Stimulated activated naive B cell treated with anti-CD40 and anti-IgM and Interleukin-4, amounts not matched to agents 10 μg/mL and 1 μg/mL and 100 μg/mL, for 72 hours (primary cell): ENCODE measurements around the gene CCDC32.

Experiments
- ATAC-seq, 2 donors: fragments of 150-1000 bp; cut with Tn5 transposase; replicated peaks; 2 replicates each; pipeline ENCODE4 v1.10.0; 2021; ENCODE audit warnings: moderate library complexity in 1 of 2
- DNase-seq: peaks from one replicate; pipeline ENCODE4 v3.0.0; 2021
- H3K27ac Mint-ChIP-seq: one replicate; pipeline ENCODE4 v1.8.0; 2022; ENCODE audit warnings: mild to moderate bottlenecking, mixed read lengths
- H3K27me3 Mint-ChIP-seq, 2 donors: one replicate each; pipeline ENCODE4 v1.8.0; 2022; ENCODE audit warnings: mixed read lengths in 2 of 2
- H3K36me3 Mint-ChIP-seq, 2 donors: one replicate each; pipeline ENCODE4 v1.8.0; 2022; ENCODE audit warnings: mixed read lengths in 2 of 2, mild to moderate bottlenecking in 1 of 2
- H3K4me1 Mint-ChIP-seq, 2 donors: one replicate each; pipeline ENCODE4 v1.8.0; 2022; ENCODE audit warnings: mixed read lengths in 2 of 2, mild to moderate bottlenecking in 1 of 2
- H3K4me3 Mint-ChIP-seq, 2 donors: one replicate each; pipeline ENCODE4 v1.8.0; 2022; ENCODE audit warnings: mild to moderate bottlenecking in 2 of 2, mixed read lengths in 2 of 2, moderate library complexity in 1 of 2
- H3K9me3 Mint-ChIP-seq, 2 donors: one replicate each; pipeline ENCODE4 v1.8.0; 2022; ENCODE audit warnings: mixed read lengths in 2 of 2, mild to moderate bottlenecking in 1 of 2

The CCDC32 gene

DNA sequence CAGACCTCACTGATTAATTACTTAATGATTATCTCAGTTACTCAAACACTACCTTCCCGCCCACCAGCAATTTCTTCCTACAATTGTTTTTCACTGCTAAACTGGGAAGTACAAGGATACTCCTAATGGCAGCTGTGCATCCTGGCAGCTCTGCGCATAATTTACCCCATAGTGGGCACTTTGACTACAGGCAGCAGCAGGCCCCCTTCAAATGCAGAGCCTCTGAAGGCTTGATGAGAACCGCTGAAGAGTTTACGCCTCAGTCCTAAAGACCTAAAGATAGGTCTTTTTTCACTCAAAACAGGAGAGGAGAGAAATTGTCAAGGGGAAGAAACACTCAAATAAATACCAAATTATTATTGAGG lies 10.7 kb downstream of the CCDC32 start:
- DNase-seq (no peak), ATAC-seq (no peak)
- Mint-ChIP-seq H3K4me1 (peaks cover 66 to 99% of the 10 kb centered on the region in 2 donors), H3K4me3 (peak overlapping the region; percentile 79 to 82), H3K36me3 (peaks cover 37 to 80% of the 10 kb centered on the region in 2 donors), H3K9me3 (peaks cover 3% of the 10 kb centered on the region in 2 donors), H3K27ac (peak overlapping the region; percentile 93), H3K27me3 (no peaks in the 10 kb centered on the region)

DNA sequence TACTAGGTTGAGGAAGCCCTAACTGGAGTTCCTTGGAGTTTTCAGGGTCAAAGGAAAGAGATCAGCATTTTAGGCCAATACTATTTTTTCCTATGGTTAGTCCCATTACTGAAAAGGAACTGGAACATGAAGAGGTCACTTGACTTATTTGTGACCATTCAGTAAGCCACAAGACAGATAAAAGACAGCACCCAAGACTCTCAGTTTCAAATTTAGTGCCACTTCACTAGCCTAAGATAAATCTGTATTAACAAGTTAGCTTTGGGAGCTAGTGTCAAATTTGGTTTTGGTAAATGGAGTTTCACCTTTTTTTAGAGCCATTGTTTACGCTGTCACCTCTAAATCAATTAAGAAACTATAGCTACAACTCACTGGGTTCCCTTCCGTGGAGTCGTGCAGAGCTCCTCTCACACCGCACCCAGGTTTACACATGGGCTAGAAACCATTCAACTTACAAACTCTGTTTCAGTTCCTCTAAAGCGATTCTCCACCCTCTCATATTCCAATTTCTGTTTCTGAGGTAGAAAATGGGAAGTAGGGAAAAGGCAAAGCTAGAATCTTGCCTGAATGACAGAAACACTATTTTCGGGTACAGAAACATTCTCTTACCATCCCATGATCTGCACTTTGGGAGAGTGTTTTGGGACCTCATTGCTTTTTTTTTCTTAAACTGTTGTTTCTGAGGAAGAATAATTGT lies 14.4 kb downstream of the CCDC32 start:
- no peaks in the 10 kb centered on the region for H3K27me3 Mint-ChIP-seq
- peak overlapping the region; percentile 77 to 79 for H3K4me3 Mint-ChIP-seq
- H3K36me3 Mint-ChIP-seq = peaks cover 47 to 79% of the 10 kb centered on the region in 2 donors
- peak overlapping the region; percentile 86 for H3K27ac Mint-ChIP-seq
- peak; percentile 49 for DNase-seq
- peaks cover 5% of the 10 kb centered on the region in 2 donors for H3K9me3 Mint-ChIP-seq
- peaks cover 67 to 99% of the 10 kb centered on the region in 2 donors for H3K4me1 Mint-ChIP-seq
- ATAC-seq = peak; percentile 93 to 95

DNA sequence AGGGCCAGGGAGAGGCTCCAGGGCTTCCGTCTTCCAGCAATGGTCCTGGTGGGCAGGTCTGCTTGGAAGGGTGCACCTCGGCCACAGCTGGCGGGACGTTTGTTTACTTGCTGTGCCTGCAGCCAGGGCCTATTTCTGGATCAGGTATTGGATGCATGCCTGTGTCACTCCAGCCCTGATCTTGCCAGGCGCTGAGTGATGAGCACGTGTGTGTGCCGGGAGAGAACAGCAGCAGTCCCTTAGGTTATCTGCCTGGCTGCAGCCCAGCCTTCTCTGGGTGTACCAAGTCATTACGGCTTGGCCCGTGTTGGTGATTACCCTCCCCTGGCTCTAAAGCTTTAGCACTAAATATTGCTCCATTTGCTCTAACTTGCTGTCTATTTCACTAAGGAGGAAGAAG lies 14.9 kb downstream of the CCDC32 start:
- no peaks in the 10 kb centered on the region for H3K27me3 Mint-ChIP-seq
- H3K4me1 Mint-ChIP-seq = peaks cover 70 to 99% of the 10 kb centered on the region in 2 donors
- DNase-seq (no peak), ATAC-seq (peak; percentile 3 to 20)
- H3K36me3 Mint-ChIP-seq = peaks cover 47 to 79% of the 10 kb centered on the region in 2 donors
- H3K4me3 Mint-ChIP-seq = peak overlapping the region; percentile 77 to 79
- H3K27ac Mint-ChIP-seq = peak overlapping the region; percentile 86
- peaks cover 5% of the 10 kb centered on the region in 2 donors for H3K9me3 Mint-ChIP-seq

DNA sequence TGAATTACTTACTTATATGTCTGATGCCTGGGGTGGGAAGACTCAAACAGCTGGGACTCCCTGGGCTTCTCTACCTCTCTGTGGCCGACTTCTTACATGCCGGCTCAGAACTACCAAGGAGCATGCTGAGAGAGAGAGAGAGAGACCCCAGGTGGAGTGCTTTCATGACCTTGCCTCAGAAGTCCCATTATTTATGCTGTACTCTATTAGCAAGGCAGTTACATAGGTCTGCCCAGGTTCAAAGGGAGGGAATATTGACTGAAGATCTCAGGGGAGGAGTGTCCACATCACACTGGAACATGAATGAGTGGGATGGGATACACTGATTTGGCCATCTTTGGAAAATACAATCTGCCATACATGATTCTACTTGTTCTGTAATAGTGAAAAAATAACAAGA lies 16.2 kb downstream of the CCDC32 start:
- DNase-seq (no peak), ATAC-seq (no peak)
- Mint-ChIP-seq H3K27ac (peak overlapping the region; percentile 10), H3K36me3 (peaks cover 44 to 74% of the 10 kb centered on the region in 2 donors), H3K27me3 (no peaks in the 10 kb centered on the region), H3K4me3 (no peak overlapping the region), H3K9me3 (peaks cover 5% of the 10 kb centered on the region in 2 donors), H3K4me1 (peaks cover 67 to 97% of the 10 kb centered on the region in 2 donors)

DNA sequence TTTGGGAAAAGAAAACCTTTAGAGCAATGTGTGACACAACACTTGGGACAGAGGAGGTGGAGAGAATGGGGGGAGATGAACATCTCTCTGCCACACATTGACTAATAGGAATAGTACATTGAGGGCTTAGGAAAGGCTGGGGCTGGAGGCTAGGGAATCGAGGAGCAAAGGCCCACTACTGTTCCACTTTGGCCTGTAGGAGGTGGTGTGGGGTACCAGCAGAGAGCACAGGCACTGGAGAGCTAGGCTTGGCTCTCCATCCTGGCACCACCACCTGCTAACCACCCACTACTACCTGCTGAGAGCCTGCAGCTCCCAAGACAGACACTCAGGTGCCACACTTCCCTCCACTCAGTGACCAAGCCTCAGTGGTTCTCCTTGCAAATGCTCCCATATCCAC lies 19.4 kb downstream of the CCDC32 start:
- ATAC-seq (no peak), DNase-seq (no peak)
- Mint-ChIP-seq H3K4me1 (peaks cover 67 to 90% of the 10 kb centered on the region in 2 donors), H3K36me3 (peaks cover 34 to 61% of the 10 kb centered on the region in 2 donors), H3K4me3 (no peak overlapping the region), H3K27ac (peak overlapping the region; percentile 79), H3K27me3 (no peaks in the 10 kb centered on the region), H3K9me3 (peaks cover 3 to 5% of the 10 kb centered on the region in 2 donors)

DNA sequence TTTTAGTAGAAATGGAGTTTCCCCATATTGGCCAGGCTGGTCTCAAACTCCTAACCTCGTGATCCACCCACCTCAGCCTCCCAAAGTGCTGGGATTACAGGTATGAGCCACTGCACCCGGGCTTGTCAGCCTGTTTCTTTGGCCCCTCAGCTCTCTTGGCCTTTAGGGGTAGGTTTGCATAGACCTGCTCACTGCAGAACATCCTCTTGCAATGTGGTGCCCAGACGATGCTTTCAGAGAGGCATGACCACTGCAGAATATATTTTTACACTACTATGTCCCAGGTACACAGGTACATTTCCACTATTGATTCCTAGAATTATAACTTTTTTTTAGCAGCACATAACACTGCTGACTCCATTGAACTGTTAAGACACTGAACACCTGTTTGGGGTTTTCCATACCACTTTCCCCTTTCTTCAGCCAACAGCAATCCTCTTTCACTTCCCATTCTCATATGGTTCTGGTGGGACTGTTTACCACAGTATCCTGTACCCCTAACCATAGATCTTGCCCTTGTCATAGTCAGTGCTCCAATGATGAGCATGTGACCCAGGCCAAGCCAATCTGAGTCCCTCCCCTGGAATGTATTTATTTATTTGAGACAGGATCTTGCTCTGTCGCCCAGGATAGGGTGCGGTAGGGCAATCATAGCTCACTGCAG lies 21.1 kb downstream of the CCDC32 start:
- Mint-ChIP-seq H3K4me1 (peaks cover 57 to 73% of the 10 kb centered on the region in 2 donors), H3K4me3 (peak overlapping the region; percentile 20 to 45), H3K27me3 (no peaks in the 10 kb centered on the region), H3K27ac (peak overlapping the region; percentile 28), H3K36me3 (peaks cover 28 to 58% of the 10 kb centered on the region in 2 donors), H3K9me3 (peaks cover 0 to 2% of the 10 kb centered on the region in 2 donors)
- peak; percentile 97 to 98 for ATAC-seq
- peak; percentile 58 for DNase-seq

DNA sequence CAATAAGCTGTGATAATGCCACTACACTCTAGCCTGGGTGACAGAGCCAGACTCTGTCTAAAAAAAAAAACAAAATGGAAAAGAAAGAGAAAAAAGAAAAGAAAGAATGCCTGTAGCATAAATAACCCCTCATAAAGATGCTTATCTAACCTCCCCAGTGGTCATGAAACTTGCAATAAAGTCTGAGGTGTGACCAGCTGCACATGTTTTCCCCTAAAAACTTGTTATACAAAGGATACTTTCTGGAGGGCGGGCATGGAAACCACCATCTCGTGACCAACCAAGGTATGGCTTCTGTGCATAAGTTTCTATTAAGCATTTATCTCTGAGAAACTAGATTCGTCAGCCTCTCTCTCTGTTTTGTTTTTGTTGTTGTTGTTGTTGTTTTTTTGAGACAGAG lies 21.8 kb downstream of the CCDC32 start:
- H3K36me3 Mint-ChIP-seq = peaks cover 26 to 55% of the 10 kb centered on the region in 2 donors
- ATAC-seq = no peak

DNA sequence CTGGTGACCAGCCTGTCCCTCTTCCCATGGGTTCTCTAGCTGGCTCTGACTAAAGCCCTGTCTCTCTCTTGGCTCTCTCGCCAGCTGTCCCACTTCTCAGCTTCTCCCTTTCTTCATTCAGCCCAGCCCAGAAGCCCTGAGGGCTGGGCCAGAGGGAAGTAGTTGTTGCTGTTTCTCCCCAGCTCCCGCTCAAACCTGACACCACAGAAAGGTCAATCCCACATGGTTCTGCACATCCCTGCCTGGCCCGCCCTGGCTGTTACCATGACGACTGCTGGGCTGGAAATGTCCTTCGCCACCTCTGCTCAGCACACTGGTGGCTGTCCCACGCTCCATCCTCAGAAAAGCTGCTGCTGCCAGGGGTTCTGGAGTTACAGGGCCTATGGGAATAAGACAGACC lies 25.9 kb downstream of the CCDC32 start:
- no peaks in the 10 kb centered on the region for H3K27me3 Mint-ChIP-seq
- no peak for DNase-seq
- H3K27ac Mint-ChIP-seq = no peak overlapping the region
- H3K4me3 Mint-ChIP-seq = no peak overlapping the region
- H3K9me3 Mint-ChIP-seq = peaks cover 0 to 9% of the 10 kb centered on the region in 2 donors
- peaks cover 40 to 59% of the 10 kb centered on the region in 2 donors for H3K4me1 Mint-ChIP-seq
- H3K36me3 Mint-ChIP-seq = peaks cover 41 to 61% of the 10 kb centered on the region in 2 donors
- ATAC-seq = no peak

More for the DNA sequence above, 21.8 kb downstream of the CCDC32 start:
- Mint-ChIP-seq H3K9me3 (no peaks in the 10 kb centered on the region), H3K4me3 (peak overlapping the region in 1 of 2 donors; percentile 62), H3K27me3 (no peaks in the 10 kb centered on the region), H3K4me1 (peaks cover 52 to 66% of the 10 kb centered on the region in 2 donors), H3K27ac (peak overlapping the region; percentile 28)
- no peak for DNase-seq

DNA sequence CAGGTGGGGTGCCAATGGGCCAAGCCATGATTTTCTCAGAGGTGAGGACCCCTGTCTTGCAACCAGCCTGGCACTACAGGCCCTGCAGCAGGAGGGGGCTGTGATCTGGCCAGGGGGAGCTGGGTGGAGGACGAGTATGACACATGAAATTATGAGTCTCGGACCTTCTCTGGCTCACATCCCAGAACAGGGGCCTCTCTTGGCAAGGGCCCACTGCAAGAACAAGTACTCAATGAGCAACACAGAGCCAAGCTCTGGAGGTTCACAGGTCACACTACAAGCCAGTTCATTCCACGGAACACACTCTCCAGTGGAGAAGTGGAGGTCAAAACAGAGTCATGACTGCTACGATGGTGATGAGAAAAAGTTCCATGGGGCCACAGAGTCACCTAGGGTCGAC lies 28.3 kb downstream of the CCDC32 start:
- DNase-seq (no peak), ATAC-seq (no peak)
- Mint-ChIP-seq H3K4me1 (peaks cover 20 to 35% of the 10 kb centered on the region in 2 donors), H3K4me3 (no peak overlapping the region), H3K36me3 (peaks cover 49 to 64% of the 10 kb centered on the region in 2 donors), H3K27me3 (no peaks in the 10 kb centered on the region), H3K27ac (no peak overlapping the region), H3K9me3 (peaks cover 4 to 11% of the 10 kb centered on the region in 2 donors)

DNA sequence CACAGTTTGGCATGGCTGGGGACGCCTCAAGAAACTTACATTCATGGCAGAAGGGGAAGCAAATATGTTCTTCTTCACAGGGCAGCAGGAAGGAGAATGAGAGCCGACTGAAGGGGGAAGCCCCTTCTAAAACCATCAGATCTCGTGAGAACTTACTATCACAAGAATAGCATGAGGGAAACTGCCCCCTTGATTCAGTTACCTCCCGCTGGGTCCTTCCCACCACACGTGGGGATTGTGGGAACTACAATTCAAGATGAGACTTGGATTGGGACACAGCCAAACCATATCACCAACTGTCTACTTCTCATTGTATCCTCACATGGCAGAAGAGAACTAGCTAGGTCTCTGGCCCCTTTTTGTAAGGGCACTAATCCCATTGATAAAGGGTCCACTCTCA lies 30.5 kb downstream of the CCDC32 start:
- H3K27ac Mint-ChIP-seq = peak overlapping the region; percentile 81
- peaks cover 4 to 11% of the 10 kb centered on the region in 2 donors for H3K9me3 Mint-ChIP-seq

DNA sequence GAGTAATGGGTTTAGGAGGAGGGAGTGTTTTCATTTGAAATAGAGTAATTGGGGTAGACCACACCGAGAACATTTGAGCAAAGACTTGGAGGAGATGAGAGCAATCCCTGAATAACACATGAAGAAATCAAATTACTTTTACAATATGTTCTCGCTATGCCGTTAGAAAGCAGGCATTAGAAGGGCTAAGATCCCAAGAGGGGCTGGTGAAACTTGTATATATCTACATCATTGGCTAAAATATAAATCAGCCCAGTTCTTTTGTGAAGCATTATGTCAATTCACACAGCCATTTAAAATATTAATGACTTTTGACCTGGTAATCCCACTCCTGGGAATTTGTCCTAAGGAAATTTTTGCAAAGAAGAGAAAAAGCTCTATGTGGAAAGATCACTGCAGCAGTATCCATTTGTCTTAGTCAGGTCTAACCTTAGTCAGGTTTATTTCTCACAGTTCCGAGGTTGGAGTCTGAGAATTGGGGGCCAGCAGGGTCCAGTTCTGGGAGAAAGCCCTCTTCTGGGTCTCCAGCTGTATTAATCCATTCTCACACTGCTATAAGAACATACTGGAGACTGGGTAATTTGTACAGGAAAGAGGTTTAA lies 31.0 kb downstream of the CCDC32 start:
- no peak for DNase-seq
- H3K4me1 Mint-ChIP-seq = peaks cover 14 to 32% of the 10 kb centered on the region in 2 donors
- ATAC-seq = no peak
- H3K27ac Mint-ChIP-seq = peak overlapping the region; percentile 81
- no peaks in the 10 kb centered on the region for H3K27me3 Mint-ChIP-seq
- peaks cover 4 to 11% of the 10 kb centered on the region in 2 donors for H3K9me3 Mint-ChIP-seq
- no peak overlapping the region for H3K4me3 Mint-ChIP-seq
- peaks cover 45 to 57% of the 10 kb centered on the region in 2 donors for H3K36me3 Mint-ChIP-seq

More for the DNA sequence above, 30.5 kb downstream of the CCDC32 start:
- no peaks in the 10 kb centered on the region for H3K27me3 Mint-ChIP-seq
- ATAC-seq = peak in 1 of 2 donors; percentile 50
- H3K4me3 Mint-ChIP-seq = no peak overlapping the region
- no peak for DNase-seq
- H3K36me3 Mint-ChIP-seq = peaks cover 47 to 62% of the 10 kb centered on the region in 2 donors
- peaks cover 14 to 32% of the 10 kb centered on the region in 2 donors for H3K4me1 Mint-ChIP-seq

DNA sequence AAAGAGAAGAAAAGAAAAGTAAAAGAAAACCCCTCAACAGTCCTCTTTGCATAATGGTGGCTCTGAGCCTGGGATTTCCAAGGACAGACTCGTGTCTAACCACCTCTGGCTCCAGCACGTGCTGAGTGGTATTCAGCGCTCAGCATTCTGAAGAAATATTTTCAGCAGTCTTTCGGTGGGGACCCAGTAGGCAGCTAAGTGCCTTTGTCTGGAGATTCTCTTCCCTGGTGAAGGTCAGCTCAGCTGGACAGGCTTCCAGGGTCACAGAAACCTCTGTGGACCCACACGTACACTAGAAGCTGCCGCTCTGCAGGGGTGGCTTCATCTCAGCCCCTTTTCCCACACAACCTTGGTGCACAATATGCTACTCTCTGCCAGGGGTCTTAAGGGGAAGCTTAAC lies 36.0 kb downstream of the CCDC32 start:
- H3K36me3 Mint-ChIP-seq = peaks cover 22 to 37% of the 10 kb centered on the region in 2 donors
- no peaks in the 10 kb centered on the region for H3K27me3 Mint-ChIP-seq
- no peak overlapping the region for H3K27ac Mint-ChIP-seq
- H3K4me1 Mint-ChIP-seq = peaks cover 0 to 6% of the 10 kb centered on the region in 2 donors
- H3K4me3 Mint-ChIP-seq = no peak overlapping the region
- ATAC-seq = no peak
- DNase-seq = no peak
- H3K9me3 Mint-ChIP-seq = peaks cover 2 to 4% of the 10 kb centered on the region in 2 donors

DNA sequence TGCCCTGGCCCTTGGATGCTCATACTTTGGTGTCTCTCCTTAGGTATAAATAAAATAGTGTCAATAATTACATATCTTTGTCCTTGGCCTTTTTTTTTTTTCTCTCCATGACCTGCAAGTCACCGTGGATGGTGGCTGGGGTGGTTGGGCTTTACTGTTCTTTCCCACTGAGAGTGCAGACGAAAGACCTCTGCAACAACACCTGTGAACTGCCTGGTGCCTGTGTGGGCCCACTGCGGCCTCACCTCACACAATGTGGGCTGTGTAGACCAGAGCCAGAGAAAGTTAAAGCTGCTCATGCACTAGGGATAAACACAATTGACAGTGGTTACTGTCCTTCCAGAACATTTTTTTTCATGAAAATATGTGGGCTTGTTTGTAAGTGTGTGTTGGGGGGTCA lies 39.0 kb downstream of the CCDC32 start:
- Mint-ChIP-seq H3K4me3 (no peak overlapping the region), H3K36me3 (peaks cover 15 to 27% of the 10 kb centered on the region in 2 donors), H3K4me1 (peaks cover 0 to 6% of the 10 kb centered on the region in 2 donors), H3K27me3 (no peaks in the 10 kb centered on the region), H3K9me3 (no peaks in the 10 kb centered on the region), H3K27ac (no peak overlapping the region)
- DNase-seq (no peak), ATAC-seq (no peak)

DNA sequence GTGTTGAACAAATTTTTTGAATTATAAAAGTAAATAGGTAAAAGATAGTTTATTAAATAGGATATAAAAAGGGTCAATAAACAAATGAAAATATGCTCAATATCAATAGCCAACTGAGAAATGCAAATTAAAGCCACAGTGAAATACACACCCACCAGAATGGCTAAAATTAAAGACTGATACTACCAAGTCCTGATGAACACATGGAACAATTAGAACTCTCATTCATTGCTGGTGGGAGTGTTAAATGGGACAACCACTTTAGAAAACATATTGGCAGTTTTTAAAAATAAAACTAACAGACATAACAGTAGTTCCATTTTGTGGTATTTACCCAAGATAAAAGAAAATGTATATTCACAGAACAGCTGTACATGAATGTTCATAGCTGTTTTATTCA lies 41.2 kb downstream of the CCDC32 start:
- DNase-seq (no peak), ATAC-seq (no peak)
- H3K36me3 Mint-ChIP-seq = peaks cover 12 to 22% of the 10 kb centered on the region in 2 donors
- no peaks in the 10 kb centered on the region for H3K9me3 Mint-ChIP-seq
- no peak overlapping the region for H3K4me3 Mint-ChIP-seq
- no peak overlapping the region for H3K27ac Mint-ChIP-seq
- peaks cover 7 to 12% of the 10 kb centered on the region in 2 donors for H3K4me1 Mint-ChIP-seq
- H3K27me3 Mint-ChIP-seq = no peaks in the 10 kb centered on the region
